IMR-90 (cell line): Measurements from ENCODE around the gene FAM219A.

Source experiments
- BHLHE40 ChIP-seq: fragments of 150-350 bp; IDR thresholded peaks from 2 replicates; pipeline ENCODE4 v1.6.1; 2016; ENCODE audit warnings: mild to moderate bottlenecking, low read depth, low read length
- CTCF ChIP-seq: conservative IDR thresholded peaks from 2 replicates; pipeline ENCODE4 v1.5.1; 2012; ENCODE audit warnings: mild to moderate bottlenecking, low read depth, low read length, improper control_type of control experiment
- FOS ChIP-seq: fragments of 150-350 bp; IDR thresholded peaks from 2 replicates; pipeline ENCODE4 v1.6.1; 2016; ENCODE audit warnings: low read depth, low read length
- MAZ ChIP-seq: IDR thresholded peaks from 2 replicates; pipeline ENCODE4 v1.6.1; 2012; ENCODE audit warnings: low read depth, mild to moderate bottlenecking, low read length, improper control_type of control experiment, moderate library complexity, borderline replicate concordance
- POLR2A ChIP-seq: IDR thresholded peaks from 2 replicates; pipeline ENCODE4 v1.6.1; 2012; ENCODE audit warnings: mild to moderate bottlenecking, low read depth, low read length
- RFX5 ChIP-seq: IDR thresholded peaks from 2 replicates; pipeline ENCODE4 v1.8.0; 2012; ENCODE audit warnings: low read depth, mild to moderate bottlenecking, low read length, moderate library complexity
- SMC3 ChIP-seq: fragments of 150-350 bp; IDR thresholded peaks from 2 replicates; pipeline ENCODE4 v1.6.1; 2016; ENCODE audit warnings: low read depth, mild to moderate bottlenecking, antibody characterized with exemption, low read length, moderate library complexity
- USF2 ChIP-seq: fragments of 150-350 bp; IDR thresholded peaks from 2 replicates; pipeline ENCODE4 v1.6.1; 2017; ENCODE audit warnings: mild to moderate bottlenecking, antibody characterized with exemption, low read length, low read depth

DNA sequence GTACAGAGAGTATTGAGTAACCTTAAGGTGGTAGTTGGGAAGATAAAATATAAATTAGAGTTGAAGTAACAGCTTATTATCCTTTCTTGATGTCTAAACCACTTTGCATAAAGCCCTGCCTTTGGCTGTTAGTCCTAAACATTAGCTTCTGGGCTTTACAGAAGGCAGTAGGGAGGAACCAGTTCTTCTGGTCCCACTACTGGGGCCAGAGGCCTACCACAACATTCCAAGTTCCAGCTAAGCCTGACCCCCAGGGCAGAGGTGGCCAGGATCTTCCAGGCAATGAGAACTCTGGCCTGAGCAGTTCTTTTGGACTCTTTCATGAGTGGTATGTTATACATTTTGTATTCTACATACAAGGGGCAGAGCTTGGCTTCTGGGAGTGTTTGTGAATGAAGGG is 26.3 kb upstream of the FAM219A start:
- TF ChIP-seq CTCF, result no peak
- no peak for TF ChIP-seq RFX5
- TF ChIP-seq POLR2A, result no peak
- TF ChIP-seq FOS, result no peak
- TF ChIP-seq BHLHE40, result no peak
- TF ChIP-seq USF2, result no peak
- no peak for TF ChIP-seq SMC3
- TF ChIP-seq MAZ, result no peak
